Retina (tissue), 1 donor: ENCODE data around the gene CMSS1.

Experiments used
- DNase-seq: peaks from one replicate; pipeline ENCODE4 v3.0.0-alpha.2; 2016

The CMSS1 gene

GRCh38 chr3:100063929-100064461 is 246.3 kb downstream of the CMSS1 start:
- DNase-seq: no peak

GRCh38 chr3:100067589-100067988 is 249.9 kb downstream of the CMSS1 start:
- DNase-seq: no peak

GRCh38 chr3:100068826-100069225 is 251.2 kb downstream of the CMSS1 start:
- DNase-seq: peak; percentile 53

GRCh38 chr3:100069472-100069871 is 251.8 kb downstream of the CMSS1 start:
- DNase-seq: no peak

GRCh38 chr3:100072326-100073048 is 254.8 kb downstream of the CMSS1 start:
- no peak for DNase-seq

GRCh38 chr3:100073049-100073713 is 255.5 kb downstream of the CMSS1 start:
- no peak for DNase-seq

- DNase-seq: peak; percentile 56
Observed at GRCh38 chr3:100073714-100074307, 256.1 kb downstream of the CMSS1 start.

- no peak for DNase-seq
Observed at GRCh38 chr3:100075196-100075595, 257.5 kb downstream of the CMSS1 start.

- no peak for DNase-seq
Observed at GRCh38 chr3:100075851-100076730, 258.4 kb downstream of the CMSS1 start.

GRCh38 chr3:100076731-100077529 is 259.3 kb downstream of the CMSS1 start:
- no peak for DNase-seq

GRCh38 chr3:100079328-100079727 is 261.7 kb downstream of the CMSS1 start:
- no peak for DNase-seq

GRCh38 chr3:100080573-100080972 is 262.9 kb downstream of the CMSS1 start:
- no peak for DNase-seq

- no peak for DNase-seq
Observed at GRCh38 chr3:100081311-100081710, 263.6 kb downstream of the CMSS1 start.

GRCh38 chr3:100081986-100082692 is 264.5 kb downstream of the CMSS1 start:
- no peak for DNase-seq

- no peak for DNase-seq
Observed at GRCh38 chr3:100082714-100083113, 265.1 kb downstream of the CMSS1 start.

GRCh38 chr3:100083209-100083608 is 265.5 kb downstream of the CMSS1 start:
- DNase-seq: no peak

- no peak for DNase-seq
Observed at GRCh38 chr3:100084100-100084806, 266.6 kb downstream of the CMSS1 start.

- DNase-seq: no peak
Observed at GRCh38 chr3:100086401-100086800, 268.7 kb downstream of the CMSS1 start.

- DNase-seq: no peak
Observed at GRCh38 chr3:100087198-100087597, 269.5 kb downstream of the CMSS1 start.

GRCh38 chr3:100088735-100089368 is 271.2 kb downstream of the CMSS1 start:
- DNase-seq: no peak
